SK-N-MC (cell line): ENCODE data around the gene SPRR3.

Experiments used
- EZH2 ChIP-seq: fragments of 200-600 bp; sonication (generic); IDR thresholded peaks from one replicate; pipeline ENCODE4 v1.6.1; 2017; ENCODE audit warnings: antibody characterized with exemption
- POLR2AphosphoS5 ChIP-seq: IDR thresholded peaks from 2 replicates; pipeline ENCODE4 v1.6.1; 2012; ENCODE audit warnings: mild to moderate bottlenecking, low read depth, low read length, borderline replicate concordance

GRCh38 chr1:153049211-153049610 is 47.7 kb downstream of the SPRR3 start:
- TF ChIP-seq POLR2AphosphoS5 (no peak), EZH2 (no peak)
